ENCODE data around the gene WSCD2.
"Not testable (repeated sequence)": the region's sequence is repeated elsewhere in the genome, so short reads cannot be mapped to it uniquely, and the experiment has no call there.

Gene WSCD2

DNA sequence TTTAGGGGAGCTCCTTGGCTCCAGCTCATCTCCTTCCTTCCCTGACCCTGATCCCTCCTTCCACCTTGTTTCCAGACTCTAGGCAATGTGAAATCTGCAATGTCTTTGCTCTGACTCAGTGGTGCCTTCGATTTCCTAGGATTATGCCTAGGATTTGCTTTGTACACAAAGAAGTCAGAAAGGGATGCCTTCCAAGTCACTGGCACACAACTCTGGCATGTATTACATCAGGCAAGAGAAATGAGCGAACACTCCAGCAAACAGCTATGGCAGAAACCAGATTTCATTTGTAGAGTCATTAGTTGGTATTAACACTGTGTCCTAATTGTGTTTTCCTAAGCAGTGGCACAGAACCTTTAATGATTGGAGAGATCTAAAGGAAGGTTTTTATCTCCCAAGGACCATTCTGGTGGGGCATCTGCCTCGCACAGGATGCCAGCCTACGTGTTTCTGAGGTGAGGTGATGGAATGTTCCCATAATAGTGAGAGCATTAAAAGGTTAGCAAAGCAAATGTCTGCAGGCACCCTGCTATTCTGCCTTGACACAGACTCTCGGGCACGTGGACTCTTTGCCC lies 84.9 kb downstream of the WSCD2 start:
- Histone ChIP-seq H3K27ac (ENCODE audit: low read depth, low read length) (no peak overlapping the region), H3K9ac (ENCODE audit: low read length in 5 of 5) (no peak overlapping the region), H3K9me3 (ENCODE audit: control insufficient read depth in 5 of 5, low read length in 5 of 5) (no peaks in the 10 kb centered on the region), H3K4me1 (ENCODE audit: control insufficient read depth in 5 of 5, insufficient read depth in 5 of 5, low read length in 5 of 5) (no peaks in the 10 kb centered on the region), H3K4me3 (ENCODE audit: low read depth in 1 of 5, low read length in 5 of 5) (no peak overlapping the region), H3K27me3 (ENCODE audit: control insufficient read depth in 5 of 5, insufficient read depth in 4 of 5, low read length in 5 of 5) (peaks cover 0 to 15% (median 6%) of the 10 kb centered on the region in 5 donors), H3K36me3 (ENCODE audit: control insufficient read depth in 5 of 5, insufficient read depth in 5 of 5, low read length in 5 of 5) (no peaks in the 10 kb centered on the region)

DNA sequence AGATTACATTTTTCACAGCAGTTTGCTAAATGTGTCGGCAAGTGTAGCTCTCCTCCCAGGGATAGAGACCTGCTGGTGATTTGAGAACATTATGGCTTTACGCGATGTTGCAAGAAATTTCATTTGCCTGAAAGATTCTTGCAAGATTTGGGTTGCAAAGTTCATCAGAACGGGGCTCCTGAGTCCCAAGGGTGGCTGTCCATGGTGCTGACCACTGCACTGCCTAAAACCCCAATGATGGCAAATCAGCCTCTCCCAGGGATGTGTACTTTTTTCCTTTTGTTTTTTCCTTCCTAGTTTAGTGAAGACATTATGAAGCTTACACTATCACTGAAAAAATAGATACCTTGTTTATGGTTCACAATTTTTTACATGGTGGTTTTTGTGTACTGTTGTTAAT lies 85.4 kb downstream of the WSCD2 start:
- Histone ChIP-seq H3K4me1 (ENCODE audit: control insufficient read depth in 5 of 5, insufficient read depth in 5 of 5, low read length in 5 of 5) (no peaks in the 10 kb centered on the region), H3K36me3 (ENCODE audit: control insufficient read depth in 5 of 5, insufficient read depth in 5 of 5, low read length in 5 of 5) (no peaks in the 10 kb centered on the region), H3K9me3 (ENCODE audit: control insufficient read depth in 5 of 5, low read length in 5 of 5) (no peaks in the 10 kb centered on the region), H3K27me3 (ENCODE audit: control insufficient read depth in 5 of 5, insufficient read depth in 4 of 5, low read length in 5 of 5) (peaks cover 0 to 13% (median 6%) of the 10 kb centered on the region in 5 donors), H3K27ac (ENCODE audit: low read depth, low read length) (no peak overlapping the region), H3K9ac (ENCODE audit: low read length in 5 of 5) (no peak overlapping the region), H3K4me3 (ENCODE audit: low read depth in 1 of 5, low read length in 5 of 5) (no peak overlapping the region)

DNA sequence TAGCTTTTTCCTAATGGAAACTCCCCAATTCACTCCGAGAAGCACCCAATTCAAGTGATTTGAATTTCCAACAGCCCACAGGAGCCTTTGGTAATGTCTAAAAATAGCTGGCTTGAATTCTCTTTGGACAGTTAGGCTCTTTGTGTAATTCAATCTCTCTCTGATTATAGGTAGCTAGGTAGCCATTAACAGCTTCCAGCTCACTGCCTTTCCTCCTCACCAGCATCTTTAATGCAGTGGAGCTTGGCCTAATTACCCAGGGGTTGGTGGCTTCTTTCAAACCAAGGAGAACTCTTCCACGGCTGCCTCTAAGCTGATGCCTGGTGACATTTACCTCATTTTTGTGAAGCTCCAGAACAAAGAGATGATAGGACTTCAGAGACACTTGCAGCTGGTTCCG lies 86.4 kb downstream of the WSCD2 start:
- Histone ChIP-seq H3K9me3 (ENCODE audit: control insufficient read depth in 5 of 5, low read length in 5 of 5) (no peaks in the 10 kb centered on the region), H3K36me3 (ENCODE audit: control insufficient read depth in 5 of 5, insufficient read depth in 5 of 5, low read length in 5 of 5) (no peaks in the 10 kb centered on the region), H3K9ac (ENCODE audit: low read length in 5 of 5) (no peak overlapping the region), H3K27me3 (ENCODE audit: control insufficient read depth in 5 of 5, insufficient read depth in 4 of 5, low read length in 5 of 5) (peaks cover 0 to 17% (median 6%) of the 10 kb centered on the region in 5 donors), H3K4me3 (ENCODE audit: low read depth in 1 of 5, low read length in 5 of 5) (no peak overlapping the region), H3K27ac (ENCODE audit: low read depth, low read length) (no peak overlapping the region), H3K4me1 (ENCODE audit: control insufficient read depth in 5 of 5, insufficient read depth in 5 of 5, low read length in 5 of 5) (no peaks in the 10 kb centered on the region)

GRCh38 chr12:108218921-108219320 lies 89.8 kb downstream of the WSCD2 start:
- Histone ChIP-seq H3K4me1 (ENCODE audit: control insufficient read depth in 5 of 5, insufficient read depth in 5 of 5, low read length in 5 of 5) (no peaks in the 10 kb centered on the region), H3K4me3 (ENCODE audit: low read depth in 1 of 5, low read length in 5 of 5) (no peak overlapping the region), H3K9ac (ENCODE audit: low read length in 5 of 5) (no peak overlapping the region), H3K36me3 (ENCODE audit: control insufficient read depth in 5 of 5, insufficient read depth in 5 of 5, low read length in 5 of 5) (no peaks in the 10 kb centered on the region), H3K27me3 (ENCODE audit: control insufficient read depth in 5 of 5, insufficient read depth in 4 of 5, low read length in 5 of 5) (peaks cover 0 to 17% (median 3%) of the 10 kb centered on the region in 5 donors), H3K27ac (ENCODE audit: low read depth, low read length) (no peak overlapping the region), H3K9me3 (ENCODE audit: control insufficient read depth in 5 of 5, low read length in 5 of 5) (no peaks in the 10 kb centered on the region)

DNA sequence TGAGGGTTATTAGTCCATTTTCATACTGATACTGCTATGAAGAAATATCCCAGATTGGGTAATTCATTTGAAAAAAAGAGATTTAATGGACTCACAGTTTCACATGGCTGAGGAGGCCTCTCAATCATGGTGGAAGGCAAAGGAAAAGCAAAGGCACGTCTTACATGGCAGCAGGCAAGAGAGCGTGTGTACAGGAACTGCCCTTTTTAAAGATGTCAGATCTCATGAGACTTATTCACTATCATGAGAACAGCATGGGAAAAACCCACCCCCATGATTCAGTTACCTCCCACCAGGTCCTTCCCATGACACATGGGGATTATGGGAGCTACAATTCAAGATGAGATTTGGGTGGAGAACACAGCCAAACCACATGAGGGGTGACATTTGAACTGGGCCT lies 96.0 kb downstream of the WSCD2 start:
- H3K4me3 ChIP-seq (ENCODE audit: low read depth in 1 of 5, low read length in 5 of 5); H3K27me3 ChIP-seq (ENCODE audit: control insufficient read depth in 5 of 5, insufficient read depth in 4 of 5, low read length in 5 of 5); H3K27ac ChIP-seq (ENCODE audit: low read depth, low read length); H3K9me3 ChIP-seq (ENCODE audit: control insufficient read depth in 5 of 5, low read length in 5 of 5); H3K9ac ChIP-seq (ENCODE audit: low read length in 5 of 5); H3K4me1 ChIP-seq (ENCODE audit: control insufficient read depth in 5 of 5, insufficient read depth in 5 of 5, low read length in 5 of 5); H3K36me3 ChIP-seq (ENCODE audit: control insufficient read depth in 5 of 5, insufficient read depth in 5 of 5, low read length in 5 of 5): not testable (repeated sequence)

GRCh38 chr12:108226866-108227265 lies 97.8 kb downstream of the WSCD2 start:
- H3K36me3 ChIP-seq (ENCODE audit: control insufficient read depth in 5 of 5, insufficient read depth in 5 of 5, low read length in 5 of 5), result no peaks in the 10 kb centered on the region
- no peak overlapping the region for H3K9ac ChIP-seq (ENCODE audit: low read length in 5 of 5)
- no peak overlapping the region for H3K4me3 ChIP-seq (ENCODE audit: low read depth in 1 of 5, low read length in 5 of 5)
- H3K27me3 ChIP-seq (ENCODE audit: control insufficient read depth in 5 of 5, insufficient read depth in 4 of 5, low read length in 5 of 5), result peaks cover 0 to 4% (median 0%) of the 10 kb centered on the region in 5 donors
- no peak overlapping the region for H3K27ac ChIP-seq (ENCODE audit: low read depth, low read length)
- no peaks in the 10 kb centered on the region for H3K9me3 ChIP-seq (ENCODE audit: control insufficient read depth in 5 of 5, low read length in 5 of 5)
- no peaks in the 10 kb centered on the region for H3K4me1 ChIP-seq (ENCODE audit: control insufficient read depth in 5 of 5, insufficient read depth in 5 of 5, low read length in 5 of 5)

GRCh38 chr12:108228746-108229145 lies 99.7 kb downstream of the WSCD2 start:
- Histone ChIP-seq H3K4me1 (ENCODE audit: control insufficient read depth in 5 of 5, insufficient read depth in 5 of 5, low read length in 5 of 5) (no peaks in the 10 kb centered on the region), H3K36me3 (ENCODE audit: control insufficient read depth in 5 of 5, insufficient read depth in 5 of 5, low read length in 5 of 5) (no peaks in the 10 kb centered on the region), H3K4me3 (ENCODE audit: low read depth in 1 of 5, low read length in 5 of 5) (no peak overlapping the region), H3K27ac (ENCODE audit: low read depth, low read length) (no peak overlapping the region), H3K9me3 (ENCODE audit: control insufficient read depth in 5 of 5, low read length in 5 of 5) (no peaks in the 10 kb centered on the region), H3K27me3 (ENCODE audit: control insufficient read depth in 5 of 5, insufficient read depth in 4 of 5, low read length in 5 of 5) (peaks cover 0 to 4% (median 0%) of the 10 kb centered on the region in 5 donors), H3K9ac (ENCODE audit: low read length in 5 of 5) (no peak overlapping the region)

DNA sequence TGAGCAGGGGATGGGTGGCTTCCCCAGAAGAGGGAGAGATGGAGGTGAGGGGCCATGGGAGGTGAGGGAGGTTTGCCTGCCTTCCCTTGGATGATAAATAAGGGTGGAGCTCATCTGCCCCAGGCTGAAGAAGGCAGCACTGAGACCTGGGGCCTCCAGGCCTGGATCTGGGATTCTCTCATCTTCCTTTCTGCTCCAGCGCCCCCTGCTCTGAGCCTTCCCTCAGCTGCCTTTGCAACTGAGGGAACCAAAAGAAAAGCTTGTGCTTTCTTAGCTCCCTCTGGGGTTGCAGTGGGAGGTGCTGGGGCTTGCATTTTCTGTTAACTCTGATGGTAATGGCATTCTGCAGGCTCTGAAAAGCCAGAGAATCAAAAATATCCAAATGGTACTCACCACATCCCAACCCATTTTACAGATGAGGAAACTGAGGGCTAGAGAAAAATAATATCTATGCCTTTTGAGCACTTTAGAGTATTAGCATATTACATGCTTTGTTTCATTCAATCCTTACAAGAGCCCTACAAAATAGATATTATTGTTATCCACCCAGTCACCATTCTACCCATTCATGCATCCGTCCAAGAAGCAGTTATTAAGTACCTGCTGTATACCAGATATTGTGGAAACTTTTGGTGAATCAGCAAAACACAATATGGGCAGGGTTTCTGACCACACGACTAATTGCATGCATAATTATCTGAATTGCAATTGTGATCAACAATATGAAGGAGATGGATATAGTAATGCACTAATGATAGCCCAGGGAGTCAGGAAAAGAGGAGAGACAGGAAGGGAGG lies 102.2 kb downstream of the WSCD2 start:
- H3K9me3 ChIP-seq (ENCODE audit: control insufficient read depth in 5 of 5, low read length in 5 of 5), result no peaks in the 10 kb centered on the region
- no peak overlapping the region for H3K9ac ChIP-seq (ENCODE audit: low read length in 5 of 5)
- H3K27me3 ChIP-seq (ENCODE audit: control insufficient read depth in 5 of 5, insufficient read depth in 4 of 5, low read length in 5 of 5), result peaks cover 0 to 4% (median 2%) of the 10 kb centered on the region in 5 donors
- H3K4me1 ChIP-seq (ENCODE audit: control insufficient read depth in 5 of 5, insufficient read depth in 5 of 5, low read length in 5 of 5), result no peaks in the 10 kb centered on the region
- no peak overlapping the region for H3K27ac ChIP-seq (ENCODE audit: low read depth, low read length)
- no peaks in the 10 kb centered on the region for H3K36me3 ChIP-seq (ENCODE audit: control insufficient read depth in 5 of 5, insufficient read depth in 5 of 5, low read length in 5 of 5)
- H3K4me3 ChIP-seq (ENCODE audit: low read depth in 1 of 5, low read length in 5 of 5), result no peak overlapping the region

DNA sequence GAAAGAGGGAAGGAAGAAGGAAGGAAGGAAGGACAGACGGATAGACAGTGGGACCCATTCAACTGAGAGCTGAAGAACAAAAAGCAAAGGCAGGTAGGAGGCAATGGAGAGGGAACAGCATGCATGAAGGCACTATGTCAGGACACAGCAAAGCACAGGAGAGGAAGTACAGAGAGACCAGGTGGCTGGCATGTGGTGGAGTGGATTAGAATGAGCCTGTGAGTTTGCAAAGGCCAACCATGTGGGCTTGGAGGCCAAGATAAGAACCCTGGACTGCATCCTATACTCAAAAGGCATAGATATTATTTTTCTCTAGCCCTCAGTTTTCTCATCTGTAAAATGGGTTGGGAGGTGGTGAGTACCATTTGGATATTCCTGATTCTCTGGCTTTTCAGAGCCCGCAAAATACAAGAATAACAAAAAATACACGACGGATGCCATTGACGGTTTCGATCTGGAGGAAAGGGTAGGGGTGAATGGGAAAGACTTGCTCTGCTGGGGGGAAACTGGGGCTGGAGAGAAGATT lies 102.9 kb downstream of the WSCD2 start:
- no peak overlapping the region for H3K4me3 ChIP-seq (ENCODE audit: low read depth in 1 of 5, low read length in 5 of 5)
- H3K4me1 ChIP-seq (ENCODE audit: control insufficient read depth in 5 of 5, insufficient read depth in 5 of 5, low read length in 5 of 5), result no peaks in the 10 kb centered on the region
- no peak overlapping the region for H3K27ac ChIP-seq (ENCODE audit: low read depth, low read length)
- no peak overlapping the region for H3K9ac ChIP-seq (ENCODE audit: low read length in 5 of 5)
- H3K36me3 ChIP-seq (ENCODE audit: control insufficient read depth in 5 of 5, insufficient read depth in 5 of 5, low read length in 5 of 5), result no peaks in the 10 kb centered on the region
- peaks cover 0 to 4% (median 2%) of the 10 kb centered on the region in 5 donors for H3K27me3 ChIP-seq (ENCODE audit: control insufficient read depth in 5 of 5, insufficient read depth in 4 of 5, low read length in 5 of 5)
- peaks cover 0 to 3% (median 1%) of the 10 kb centered on the region in 5 donors for H3K9me3 ChIP-seq (ENCODE audit: control insufficient read depth in 5 of 5, low read length in 5 of 5)

- no peaks in the 10 kb centered on the region for H3K4me1 ChIP-seq (ENCODE audit: control insufficient read depth in 5 of 5, insufficient read depth in 5 of 5, low read length in 5 of 5)
- no peak overlapping the region for H3K4me3 ChIP-seq (ENCODE audit: low read depth in 1 of 5, low read length in 5 of 5)
- H3K27ac ChIP-seq (ENCODE audit: low read depth, low read length), result no peak overlapping the region
- peak overlapping the region in 1 of 5 donors; percentile 19 for H3K9ac ChIP-seq (ENCODE audit: low read length in 5 of 5)
- peaks cover 0 to 4% (median under 1%) of the 10 kb centered on the region in 5 donors for H3K27me3 ChIP-seq (ENCODE audit: control insufficient read depth in 5 of 5, insufficient read depth in 4 of 5, low read length in 5 of 5)
- peaks cover 3 to 8% (median 6%) of the 10 kb centered on the region in 5 donors for H3K9me3 ChIP-seq (ENCODE audit: control insufficient read depth in 5 of 5, low read length in 5 of 5)
- no peaks in the 10 kb centered on the region for H3K36me3 ChIP-seq (ENCODE audit: control insufficient read depth in 5 of 5, insufficient read depth in 5 of 5, low read length in 5 of 5)
These were observed 103.5 kb downstream of the WSCD2 start for GRCh38 chr12:108232565-108232964.

All from subcutaneous abdominal adipose tissue (tissue), 5 donors.